A549 (cell line): ENCODE data around the gene MAPK13. TPM values are rescaled to one million over a fixed set of nuclear protein-coding genes. Genes with fewer than 3 reads are reported as not detected.

Experiments
- ATAC-seq, 2 experiments: fragments of 200-7000 bp in 1 of 2; fragments of >200 bp in 1 of 2; cut with Nextera tagmentation in 1 of 2; cut with Tn5 transposase in 1 of 2; 3 replicates each; pipeline versions ENCODE4 v1.8.0 to v1.9.1; 2018 to 2020; ENCODE audit warnings: mild to moderate bottlenecking in 1 of 2, moderate library complexity in 1 of 2
- CTCF ChIA-PET: fragments of 300-600 bp; sonication (Branson Sonifier 250); formaldehyde crosslinking; extraction: SDS; loops from one replicate; lab custom pipeline; 2021; ENCODE audit warnings: antibody characterized with exemption, inconsistent platforms; lab: Yijun Ruan, JAX
- POLR2A ChIA-PET: fragments of 350-600 bp; formaldehyde crosslinking; extraction: SDS; loops from one replicate; lab custom pipeline; 2021; ENCODE audit warnings: antibody characterized with exemption, inconsistent platforms; lab: Yijun Ruan, JAX
- DNase-seq, 2 experiments: peaks; one replicate each; pipeline versions ENCODE4 v3.0.0 to v3.0.0-alpha.2; 2011 to 2016; ENCODE audit warnings: low read depth in 1 of 2, low spot score in 1 of 2
- FAIRE-seq: peaks from 2 replicates; lab custom pipeline; 2011; peaks lifted over from hg19 to GRCh38; lab: Jason Lieb, UNC
- H3K27ac ChIP-seq, 2 experiments: fragments of >200 bp; sonication (Bioruptor Twin); formaldehyde crosslinking; 3 replicates each; pipeline ENCODE4 v1.5.1; 2016 to 2017
- H3K4me1 ChIP-seq: fragments of >200 bp; sonication (Bioruptor Twin); formaldehyde crosslinking; 3 replicates; pipeline ENCODE4 v1.6.1; 2016
- H3K4me2 ChIP-seq: fragments of >200 bp; sonication (Bioruptor Twin); formaldehyde crosslinking; 3 replicates; pipeline ENCODE4 v1.6.1; 2016
- H3K4me3 ChIP-seq: fragments of >200 bp; sonication (Bioruptor Twin); formaldehyde crosslinking; 3 replicates; pipeline ENCODE4 v1.5.1; 2016
- H3K9me3 ChIP-seq: fragments of >200 bp; sonication (Bioruptor Twin); formaldehyde crosslinking; 3 replicates; pipeline ENCODE4 v1.6.1; 2016
- ATOH8 ChIP-seq: fragments of 250-450 bp; sonication (Bioruptor Pico); IDR thresholded peaks from 2 replicates; pipeline ENCODE4 v1.5.0; 2020; ENCODE audit warnings: low read depth, mild to moderate bottlenecking, moderate library complexity
- BHLHE40 ChIP-seq: IDR thresholded peaks from 2 replicates; pipeline ENCODE4 v1.6.1; 2012; ENCODE audit warnings: low read depth, low read length, inconsistent platforms
- CBX8 ChIP-seq: fragments of 200-600 bp; sonication (generic); IDR thresholded peaks from 2 replicates; pipeline ENCODE4 v1.6.1; 2016
- CEBPB ChIP-seq, 2 experiments: fragments of >200 bp in 1 of 2; sonication (Bioruptor Twin) in 1 of 2; formaldehyde crosslinking in 1 of 2; IDR thresholded peaks; 2 replicates each; pipeline ENCODE4 v1.6.1; 2012 to 2016
- CHD2 ChIP-seq: fragments of 150-350 bp; IDR thresholded peaks from 2 replicates; pipeline ENCODE4 v1.6.1; 2014; ENCODE audit warnings: low read length; ENCODE audit not compliant: partially characterized antibody
- CTCF ChIP-seq: fragments of >200 bp; sonication (Bioruptor Twin); formaldehyde crosslinking; IDR thresholded peaks from 3 replicates; pipeline ENCODE4 v1.5.1; 2016
- EHF ChIP-seq: fragments of 250-450 bp; sonication (Bioruptor Pico); IDR thresholded peaks from 2 replicates; pipeline ENCODE4 v1.5.0; 2020; ENCODE audit warnings: mild to moderate bottlenecking
- EHMT2 ChIP-seq: fragments of 200-600 bp; sonication (generic); IDR thresholded peaks from 2 replicates; pipeline ENCODE4 v1.6.1; 2016; ENCODE audit warnings: antibody characterized with exemption, low read depth, mild to moderate bottlenecking, moderate library complexity
- EP300 ChIP-seq, 2 experiments: fragments of >200 bp; sonication (Bioruptor Twin); formaldehyde crosslinking; IDR thresholded peaks; 2 replicates in 1 of 2; 3 replicates in 1 of 2; pipeline ENCODE4 v1.6.1; 2016 to 2017
- FOSL2 ChIP-seq, 2 experiments: fragments of 450-650 bp in 1 of 2; fragments of >200 bp in 1 of 2; sonication (Bioruptor Twin) in 1 of 2; formaldehyde crosslinking; IDR thresholded peaks; 2 replicates each; pipeline versions ENCODE4 v1.5.0 to v1.6.1; 2016 to 2020; ENCODE audit warnings: mild to moderate bottlenecking in 1 of 2, moderate library complexity in 1 of 2
- FOXS1 ChIP-seq: fragments of 250-450 bp; sonication (Bioruptor Pico); IDR thresholded peaks from 2 replicates; pipeline ENCODE4 v1.5.0; 2020; ENCODE audit warnings: mild to moderate bottlenecking, moderate library complexity
- HDAC2 ChIP-seq: fragments of 200-600 bp; sonication (generic); IDR thresholded peaks from 2 replicates; pipeline ENCODE4 v1.6.1; 2016
- HES2 ChIP-seq: fragments of >200 bp; sonication (Bioruptor Twin); formaldehyde crosslinking; IDR thresholded peaks from 2 replicates; pipeline ENCODE4 v1.6.1; 2016
- HEYL ChIP-seq: fragments of 250-450 bp; sonication (Bioruptor Pico); IDR thresholded peaks from 2 replicates; pipeline ENCODE4 v1.8.0; 2021; ENCODE audit warnings: mild to moderate bottlenecking, moderate library complexity
- MYC ChIP-seq: IDR thresholded peaks from 2 replicates; pipeline ENCODE4 v1.6.1; 2012; ENCODE audit warnings: mild to moderate bottlenecking, inconsistent platforms, low read length, improper control_type of control experiment, borderline replicate concordance
- NPAS2 ChIP-seq: fragments of 250-450 bp; sonication (Bioruptor Pico); IDR thresholded peaks from 2 replicates; pipeline ENCODE4 v1.8.0; 2022; ENCODE audit warnings: mild to moderate bottlenecking, moderate library complexity, borderline replicate concordance
- NR3C1 ChIP-seq: fragments of >200 bp; sonication (Bioruptor Twin); formaldehyde crosslinking; IDR thresholded peaks from 3 replicates; pipeline ENCODE4 v1.6.1; 2017
- PHF8 ChIP-seq: fragments of 200-600 bp; sonication (generic); IDR thresholded peaks from 2 replicates; pipeline ENCODE4 v1.6.1; 2016; ENCODE audit warnings: low read depth, mild to moderate bottlenecking, antibody characterized with exemption, moderate library complexity, borderline replicate concordance
- POLR2A ChIP-seq: IDR thresholded peaks from 2 replicates; pipeline ENCODE4 v1.6.1; 2012; ENCODE audit warnings: mild to moderate bottlenecking, low read length
- RARB ChIP-seq: fragments of 250-450 bp; sonication (Bioruptor Pico); IDR thresholded peaks from 2 replicates; pipeline ENCODE4 v1.8.0; 2021; ENCODE audit warnings: mild to moderate bottlenecking, moderate library complexity
- RCOR1 ChIP-seq: fragments of 150-350 bp; IDR thresholded peaks from 2 replicates; pipeline ENCODE4 v1.6.1; 2014; ENCODE audit warnings: antibody characterized with exemption, low read length, low read depth
- RFX5 ChIP-seq: fragments of 450-650 bp; IDR thresholded peaks from 2 replicates; pipeline ENCODE4 v1.7.1; 2014; ENCODE audit warnings: antibody characterized with exemption, mild to moderate bottlenecking, moderate library complexity
- RNF2 ChIP-seq: fragments of 200-600 bp; sonication (generic); IDR thresholded peaks from 2 replicates; pipeline ENCODE4 v1.6.1; 2016; ENCODE audit warnings: low read depth, mild to moderate bottlenecking, antibody characterized with exemption, moderate library complexity, borderline replicate concordance
- SMC3 ChIP-seq: fragments of >200 bp; sonication (Bioruptor Twin); formaldehyde crosslinking; IDR thresholded peaks from 3 replicates; pipeline ENCODE4 v1.6.1; 2018; ENCODE audit warnings: inconsistent platforms
- SREBF2 ChIP-seq: fragments of 450-650 bp; IDR thresholded peaks from 2 replicates; pipeline ENCODE4 v1.6.1; 2014; ENCODE audit warnings: mild to moderate bottlenecking, moderate library complexity
- TFCP2L1 ChIP-seq: fragments of 250-450 bp; sonication (Bioruptor Pico); IDR thresholded peaks from 2 replicates; pipeline ENCODE4 v1.5.0; 2021; ENCODE audit warnings: mild to moderate bottlenecking
- USF2 ChIP-seq: fragments of 450-650 bp; IDR thresholded peaks from 2 replicates; pipeline ENCODE4 v1.6.1; 2014; ENCODE audit warnings: antibody characterized with exemption
- ZNF302 ChIP-seq: fragments of 250-450 bp; sonication (Bioruptor Pico); IDR thresholded peaks from 2 replicates; pipeline ENCODE4 v1.9.0; 2021; ENCODE audit warnings: inconsistent platforms, mild to moderate bottlenecking, moderate library complexity
- WGBS: methylation state at CpG from one replicate; pipeline ENCODE4 v1.1.6; 2017; ENCODE audit errors: missing lambda C conversion rate; 5-methylcytosine and 5-hydroxymethylcytosine counted together
- polyA plus RNA-seq, 4 experiments: library from polyadenylated mRNA; depleted of rRNA in 3 of 4; stranded (reverse); fragments of >200 nt; fragmentation: RNase III in 1 of 4; extraction: RNeasy Plus Mini Kit Qiagen cat#74134 plus additional on column Dnase treatment in 1 of 4; gene quantifications; 2 replicates in 3 of 4; 3 replicates in 1 of 4; pipeline ENCODE4 v1.2.3, GENCODE V29; 2011 to 2017

Gene MAPK13
- polyA plus RNA-seq, 2 of the 4 experiments (the other 2 are of a cell fraction): 0.45 to 0.63 TPM

DNA sequence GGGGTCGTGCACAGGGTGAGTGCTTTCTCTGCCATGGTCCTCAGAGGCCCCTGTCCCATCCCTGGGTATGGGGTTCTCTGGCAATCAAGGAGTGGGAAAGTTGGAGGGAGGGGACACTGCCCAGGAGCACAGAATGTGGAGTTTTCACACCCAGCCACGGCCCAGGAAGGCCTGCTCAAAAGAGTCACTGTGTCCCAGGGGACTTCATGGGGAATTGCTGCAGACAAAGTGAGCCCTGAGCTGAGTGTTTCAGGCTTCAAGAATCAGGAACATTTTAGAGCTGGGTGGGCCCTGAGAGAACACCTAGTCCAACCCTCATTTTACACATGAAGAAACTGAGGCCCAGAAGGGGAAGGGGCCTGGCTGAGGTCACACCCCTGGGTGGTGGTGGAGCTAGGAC is 5.7 kb downstream of the MAPK13 start:
- no peak for DNase-seq
- Histone ChIP-seq H3K9me3 (no peaks in the 10 kb centered on the region), H3K27ac (no peak overlapping the region), H3K4me2 (no peak overlapping the region), H3K4me1 (peaks cover 5% of the 10 kb centered on the region; the same call in 1 of the 3 replicates), H3K4me3 (no peak overlapping the region)
- TF ChIP-seq HEYL (CRISPR knock-in tag): no peak
- no peak for TF ChIP-seq BHLHE40
- TF ChIP-seq RCOR1: no peak
- TF ChIP-seq EP300 (IDR thresholded peaks at IDR 0.05): no peak
- TF ChIP-seq CHD2: no peak
- TF ChIP-seq PHF8: no peak
- TF ChIP-seq NR3C1: no peak
- TF ChIP-seq NPAS2 (CRISPR knock-in tag): no peak
- TF ChIP-seq MYC: no peak
- TF ChIP-seq SMC3: no peak
- no peak for TF ChIP-seq RARB (CRISPR knock-in tag)
- no peak for TF ChIP-seq FOSL2 (IDR thresholded peaks at IDR 0.05)
- TF ChIP-seq FOSL2 (CRISPR knock-in tag; IDR thresholded peaks at IDR 0.05): no peak
- TF ChIP-seq CTCF: no peak
- TF ChIP-seq ATOH8: no peak
- TF ChIP-seq EHMT2: no peak
- TF ChIP-seq HES2: no peak
- WGBS: 50% methylated on average over 1 of the region's 2 CpGs
- no peak for FAIRE-seq
- no peak for ATAC-seq
- CTCF ChIA-PET: interaction anchor here (0.8 to 1.3 kb wide), 3 partner anchors 11 to 205 kb away, joined by 3 read pairs; no protein-coding TSS in a partner anchor
- POLR2A ChIA-PET: no interaction called here

DNA sequence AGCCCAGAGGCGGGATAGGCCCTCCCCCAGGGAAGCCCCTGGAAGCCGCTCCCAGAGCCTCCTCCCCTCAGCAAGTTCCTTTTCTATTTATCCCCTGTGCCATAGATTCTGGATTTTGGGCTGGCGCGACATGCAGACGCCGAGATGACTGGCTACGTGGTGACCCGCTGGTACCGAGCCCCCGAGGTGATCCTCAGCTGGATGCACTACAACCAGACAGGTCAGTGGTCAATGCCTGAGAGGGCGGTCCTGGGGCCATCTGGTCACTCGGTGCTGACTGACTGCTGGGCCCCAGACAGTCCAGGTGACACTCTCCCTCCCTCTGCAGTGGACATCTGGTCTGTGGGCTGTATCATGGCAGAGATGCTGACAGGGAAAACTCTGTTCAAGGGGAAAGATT is 6.2 kb downstream of the MAPK13 start:
- H3K4me1 ChIP-seq: peaks cover 5% of the 10 kb centered on the region; the same call in 1 of the 3 replicates
- ChIA-PET POLR2A (no interaction called here), CTCF (interaction anchor here (0.8 to 1.3 kb wide), 3 partner anchors 12 to 205 kb away, joined by 3 read pairs; no protein-coding TSS in a partner anchor)
- H3K9me3 ChIP-seq: no peaks in the 10 kb centered on the region
- H3K27ac ChIP-seq: no peak overlapping the region
- 77% methylated on average over 3 of the region's 12 CpGs for WGBS
- no peak for TF ChIP-seq ZNF302 (CRISPR knock-in tag)
- no peak for TF ChIP-seq HDAC2
- TF ChIP-seq USF2: no peak
- no peak for TF ChIP-seq SREBF2
- TF ChIP-seq NPAS2 (CRISPR knock-in tag): no peak
- no peak for TF ChIP-seq CBX8
- DNase-seq: no peak
- FAIRE-seq: no peak
- no peak for ATAC-seq
- no peak overlapping the region for H3K4me2 ChIP-seq
- H3K4me3 ChIP-seq: no peak overlapping the region

DNA sequence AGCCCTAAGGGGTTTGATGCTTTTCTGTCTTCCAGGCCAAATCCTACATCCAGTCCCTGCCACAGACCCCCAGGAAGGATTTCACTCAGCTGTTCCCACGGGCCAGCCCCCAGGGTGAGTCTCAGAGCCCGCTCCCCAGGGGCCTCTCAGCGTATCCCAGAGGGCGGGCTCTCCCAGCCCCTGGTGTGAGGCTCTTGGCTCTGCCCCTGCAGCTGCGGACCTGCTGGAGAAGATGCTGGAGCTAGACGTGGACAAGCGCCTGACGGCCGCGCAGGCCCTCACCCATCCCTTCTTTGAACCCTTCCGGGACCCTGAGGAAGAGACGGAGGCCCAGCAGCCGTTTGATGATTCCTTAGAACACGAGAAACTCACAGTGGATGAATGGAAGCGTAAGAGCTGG is 8.4 kb downstream of the MAPK13 start:
- WGBS: 97% methylated on average over 7 of the region's 15 CpGs
- no peak overlapping the region for H3K27ac ChIP-seq
- H3K4me1 ChIP-seq: no peaks in the 10 kb centered on the region
- DNase-seq: no peak
- ChIA-PET CTCF (interaction anchor here (0.9 to 2.3 kb wide), 3 partner anchors 44 to 217 kb away, joined by 3 to 5 read pairs (median 3); no protein-coding TSS in a partner anchor), POLR2A (no interaction called here)
- ATAC-seq: no peak
- no peak for TF ChIP-seq USF2
- no peak for TF ChIP-seq RFX5
- TF ChIP-seq RNF2: no peak
- TF ChIP-seq BHLHE40: no peak
- no peak for TF ChIP-seq EHF (CRISPR knock-in tag)
- TF ChIP-seq HES2: no peak
- no peak for TF ChIP-seq POLR2A
- no peak for TF ChIP-seq SMC3
- TF ChIP-seq CEBPB (IDR thresholded peaks at IDR 0.05): no peak
- TF ChIP-seq FOXS1 (CRISPR knock-in tag): no peak
- TF ChIP-seq TFCP2L1: no peak
- no peak overlapping the region for H3K4me2 ChIP-seq
- FAIRE-seq: no peak
- H3K9me3 ChIP-seq: no peaks in the 10 kb centered on the region
- no peak overlapping the region for H3K4me3 ChIP-seq
